H1 (cell line): ENCODE data around the gene USP9Y. TPM values are rescaled to one million over a fixed set of nuclear protein-coding genes. Genes with fewer than 3 reads are reported as not detected.

Experiments used
- CTCF ChIA-PET: fragments of 300-600 bp; sonication (Branson Sonifier 250); formaldehyde crosslinking; loops from one replicate; lab custom pipeline; 2021; ENCODE audit not compliant: partially characterized antibody; lab: Charles Lee
- POLR2A ChIA-PET: fragments of 300-600 bp; sonication (Branson Sonifier 250); formaldehyde crosslinking; loops from one replicate; lab custom pipeline; 2021; ENCODE audit warnings: inconsistent platforms; ENCODE audit not compliant: partially characterized antibody; lab: Charles Lee
- DNase-seq, 2 experiments: peaks; one replicate each; pipeline versions ENCODE4 v3.0.0 to v3.0.0-alpha.2; 2010 to 2022; ENCODE audit warnings: low spot score in 2 of 2, low read depth in 1 of 2, mixed read lengths in 1 of 2
- FAIRE-seq: peaks from 2 replicates; lab custom pipeline; 2011; peaks lifted over from hg19 to GRCh38; lab: Jason Lieb, UNC
- H2AFZ ChIP-seq: 2 replicates; pipeline ENCODE4 v1.8.1; 2012; ENCODE audit warnings: low read length, inconsistent platforms
- H2AK5ac ChIP-seq: 2 replicates; pipeline ENCODE4 v1.6.1; 2013; ENCODE audit warnings: low read depth, low read length
- H2BK120ac ChIP-seq: replicated peaks from 2 replicates; pipeline ENCODE3; 2013; ENCODE audit warnings: low read depth, low read length, inconsistent platforms
- H2BK12ac ChIP-seq: 2 replicates; pipeline ENCODE4 v1.6.1; 2013; ENCODE audit warnings: low read depth, low read length
- H2BK15ac ChIP-seq: 2 replicates; pipeline ENCODE4 v1.6.1; 2013; ENCODE audit warnings: low read length
- H2BK20ac ChIP-seq: 2 replicates; pipeline ENCODE4 v1.6.1; 2013; ENCODE audit warnings: low read length
- H2BK5ac ChIP-seq: 2 replicates; pipeline ENCODE4 v1.6.1; 2013; ENCODE audit warnings: low read depth, low read length
- H3K14ac ChIP-seq: 2 replicates; pipeline ENCODE4 v1.6.1; 2013; ENCODE audit warnings: inconsistent platforms; ENCODE audit not compliant: insufficient read length
- H3K18ac ChIP-seq: 2 replicates; pipeline ENCODE4 v1.6.1; 2013; ENCODE audit warnings: low read length; ENCODE audit errors: extremely low read depth
- H3K23ac ChIP-seq: 2 replicates; pipeline ENCODE4 v1.6.1; 2013; ENCODE audit warnings: inconsistent platforms; ENCODE audit not compliant: insufficient read length
- H3K23me2 ChIP-seq: 2 replicates; pipeline ENCODE4 v1.6.1; 2013; ENCODE audit warnings: low read depth, low read length
- H3K27ac ChIP-seq: 2 replicates; pipeline ENCODE4 v1.6.1; 2011; ENCODE audit warnings: low read depth, low read length, inconsistent platforms
- H3K27me3 ChIP-seq, 4 experiments: replicated peaks in 1 of 4; 1 replicate in 1 of 4; 2 replicates in 3 of 4; pipeline versions ENCODE4 v1.6.1 to v1.8.1; 2011 to 2013; ENCODE audit warnings: low read length in 3 of 4, mild to moderate bottlenecking in 3 of 4, inconsistent platforms in 2 of 4, mixed read lengths in 2 of 4, moderate library complexity in 1 of 4; ENCODE audit not compliant: control insufficient read depth in 3 of 4, insufficient read depth in 3 of 4; ENCODE audit errors: extremely low read depth in 1 of 4
- H3K36me3 ChIP-seq, 4 experiments: 2 replicates each; pipeline versions ENCODE4 v1.6.1 to v1.8.1; 2011 to 2013; ENCODE audit warnings: mild to moderate bottlenecking in 4 of 4, low read length in 3 of 4, moderate library complexity in 2 of 4, control low read depth in 1 of 4, inconsistent platforms in 1 of 4; ENCODE audit not compliant: insufficient read depth in 4 of 4, control insufficient read depth in 2 of 4
- H3K4ac ChIP-seq: replicated peaks from 2 replicates; pipeline ENCODE3; 2013; ENCODE audit warnings: low read length, low read depth, mixed read lengths, inconsistent platforms; ENCODE audit not compliant: insufficient read length
- H3K4me1 ChIP-seq, 4 experiments: replicated peaks in 1 of 4; 1 replicate in 1 of 4; 2 replicates in 3 of 4; pipeline versions ENCODE4 v1.6.1 to v1.8.1; 2011 to 2013; ENCODE audit warnings: low read length in 3 of 4, inconsistent platforms in 2 of 4, mixed read lengths in 1 of 4; ENCODE audit not compliant: insufficient read depth in 4 of 4, control insufficient read depth in 3 of 4
- H3K4me2 ChIP-seq, 2 experiments: 2 replicates each; pipeline versions ENCODE4 v1.6.1 to v1.8.1; 2011 to 2013; ENCODE audit warnings: low read depth in 2 of 2, low read length in 2 of 2, control low read depth in 1 of 2, inconsistent platforms in 1 of 2, mild to moderate bottlenecking in 1 of 2; ENCODE audit not compliant: insufficient read depth in 1 of 2
- H3K4me3 ChIP-seq, 4 experiments: fragments of 200-600, 300-600 bp in 1 of 4; sonication (generic), shearing (Covaris generic), sonication (Bioruptor Twin) in 1 of 4; 2 replicates each; pipeline versions ENCODE4 v1.5.1 to v1.8.1; 2011 to 2016; ENCODE audit warnings: low read length in 4 of 4, low read depth in 3 of 4, control low read depth in 2 of 4, inconsistent platforms in 2 of 4, mild to moderate bottlenecking in 2 of 4, mixed read lengths in 1 of 4, moderate library complexity in 1 of 4; ENCODE audit not compliant: insufficient read depth in 2 of 4; ENCODE audit errors: extremely low read depth in 1 of 4
- H3K56ac ChIP-seq: replicated peaks from 2 replicates; pipeline ENCODE3; 2013; ENCODE audit warnings: low read depth, mild to moderate bottlenecking, mixed read lengths, low read length, inconsistent platforms; ENCODE audit not compliant: insufficient read length
- H3K79me1 ChIP-seq: 2 replicates; pipeline ENCODE4 v1.6.1; 2013; ENCODE audit warnings: low read depth, low read length, control low read depth
- H3K79me2 ChIP-seq, 2 experiments: 2 replicates each; pipeline versions ENCODE4 v1.6.1 to v1.8.1; 2012 to 2013; ENCODE audit warnings: low read length in 2 of 2, mild to moderate bottlenecking in 2 of 2, inconsistent platforms in 1 of 2; ENCODE audit not compliant: insufficient read depth in 2 of 2, control insufficient read depth in 1 of 2
- H3K9ac ChIP-seq, 4 experiments: replicated peaks in 1 of 4; 1 replicate in 1 of 4; 2 replicates in 3 of 4; pipeline versions ENCODE4 v1.6.1 to v1.8.1; 2011 to 2013; ENCODE audit warnings: low read depth in 3 of 4, low read length in 3 of 4, control low read depth in 2 of 4, mild to moderate bottlenecking in 2 of 4, moderate library complexity in 2 of 4, inconsistent platforms in 1 of 4; ENCODE audit errors: extremely low read depth in 1 of 4
- H3K9me3 ChIP-seq, 2 experiments: 2 replicates each; pipeline versions ENCODE4 v1.6.1 to v1.8.1; 2012 to 2013; ENCODE audit warnings: mild to moderate bottlenecking in 2 of 2, moderate library complexity in 2 of 2, control low read depth in 1 of 2, inconsistent platforms in 1 of 2, low read depth in 1 of 2, low read length in 1 of 2, mixed read lengths in 1 of 2; ENCODE audit not compliant: insufficient read depth in 2 of 2
- H4K20me1 ChIP-seq, 2 experiments: replicated peaks in 1 of 2; 2 replicates each; pipeline versions ENCODE3 to v1.8.1; 2011 to 2013; ENCODE audit warnings: inconsistent platforms in 2 of 2, low read length in 2 of 2, mild to moderate bottlenecking in 1 of 2; ENCODE audit not compliant: insufficient read depth in 2 of 2, control insufficient read depth in 1 of 2
- H4K5ac ChIP-seq: 2 replicates; pipeline ENCODE4 v1.6.1; 2013; ENCODE audit warnings: low read length, low read depth, mixed read lengths, inconsistent platforms; ENCODE audit not compliant: insufficient read length
- H4K8ac ChIP-seq: 2 replicates; pipeline ENCODE4 v1.8.0; 2013; ENCODE audit warnings: mild to moderate bottlenecking, moderate library complexity, low read length, inconsistent platforms; ENCODE audit not compliant: insufficient read depth; ENCODE audit errors: extremely low read depth
- H4K91ac ChIP-seq: replicated peaks from 2 replicates; pipeline ENCODE3; 2013; ENCODE audit warnings: low read length, mixed read lengths, inconsistent platforms; ENCODE audit not compliant: insufficient read length
- EGR1 ChIP-seq: IDR thresholded peaks from 2 replicates; pipeline ENCODE4 v1.6.1; 2011; ENCODE audit warnings: low read depth, low read length, borderline replicate concordance
- PHF8 ChIP-seq: fragments of 200-600 bp; sonication (generic); conservative IDR thresholded peaks from 2 replicates; pipeline ENCODE4 v1.7.1; 2012; ENCODE audit warnings: low read depth, mild to moderate bottlenecking, inconsistent platforms, low read length, moderate library complexity
- POLR2A ChIP-seq, 2 experiments: IDR thresholded peaks; 1 replicate in 1 of 2; 2 replicates in 1 of 2; pipeline ENCODE4 v1.6.1; 2011; ENCODE audit warnings: low read depth in 2 of 2, low read length in 2 of 2, mild to moderate bottlenecking in 2 of 2; ENCODE audit errors: control extremely low read depth in 1 of 2
- SIX5 ChIP-seq: IDR thresholded peaks from 2 replicates; pipeline ENCODE4 v1.6.1; 2011; ENCODE audit warnings: mild to moderate bottlenecking, low read depth, low read length
- SUZ12 ChIP-seq: fragments of 200-600 bp; sonication (generic); IDR thresholded peaks from 2 replicates; pipeline ENCODE4 v1.6.1; 2012; ENCODE audit warnings: mild to moderate bottlenecking, inconsistent platforms, low read length, moderate library complexity, mixed read lengths
- TEAD4 ChIP-seq: IDR thresholded peaks from 2 replicates; pipeline ENCODE4 v1.6.1; 2012; ENCODE audit warnings: low read depth, low read length, inconsistent platforms, mixed read lengths
- YY1 ChIP-seq: IDR thresholded peaks from 2 replicates; pipeline ENCODE4 v1.6.1; 2011; ENCODE audit warnings: low read depth, mild to moderate bottlenecking, low read length
- WGBS, 2 experiments: shearing (Covaris generic) in 1 of 2; methylation state at CpG; one replicate each; pipeline versions ENCODE4 v1.1.6 to v1.1.7; 2013 to 2015; ENCODE audit warnings: low lambda C conversion rate in 2 of 2, mixed read lengths in 2 of 2, inconsistent platforms in 1 of 2, low coverage in 1 of 2, missing lambda C conversion rate in 1 of 2; ENCODE audit not compliant: insufficient replicate concordance in 2 of 2, insufficient coverage in 1 of 2, insufficient read length in 1 of 2; ENCODE audit errors: extremely low coverage in 1 of 2, missing lambda C conversion rate in 1 of 2; 5-methylcytosine and 5-hydroxymethylcytosine counted together
- polyA plus RNA-seq, 7 experiments: library from polyadenylated mRNA; depleted of rRNA in 3 of 7; stranded (reverse) in 5 of 7; unstranded in 2 of 7; fragments of >200 nt in 5 of 7; fragments of 200-250 nt in 2 of 7; gene quantifications; 1 replicate in 5 of 7; 2 replicates in 1 of 7; 4 replicates in 1 of 7; pipeline versions ENCODE4 v1.2.1 to v1.2.3, GENCODE V29; 2011 to 2013; ENCODE audit warnings: missing spikeins in 2 of 7, mixed read lengths in 2 of 7
- total RNA-seq: library from RNA; stranded (reverse); fragmentation: NEBNext Ultra II Directional; extraction: Animal tissue kit (Norgen Biotek cat#: 25700); gene quantifications from 2 replicates; pipeline ENCODE4 v1.2.1, GENCODE V29; 2021

Gene USP9Y
- total and polyA plus RNA-seq, 2 of the 8 experiments (the other 6 are each of a cell fraction or from before 2014, with no cell fraction given), result 28.3 to 34.1 TPM

DNA sequence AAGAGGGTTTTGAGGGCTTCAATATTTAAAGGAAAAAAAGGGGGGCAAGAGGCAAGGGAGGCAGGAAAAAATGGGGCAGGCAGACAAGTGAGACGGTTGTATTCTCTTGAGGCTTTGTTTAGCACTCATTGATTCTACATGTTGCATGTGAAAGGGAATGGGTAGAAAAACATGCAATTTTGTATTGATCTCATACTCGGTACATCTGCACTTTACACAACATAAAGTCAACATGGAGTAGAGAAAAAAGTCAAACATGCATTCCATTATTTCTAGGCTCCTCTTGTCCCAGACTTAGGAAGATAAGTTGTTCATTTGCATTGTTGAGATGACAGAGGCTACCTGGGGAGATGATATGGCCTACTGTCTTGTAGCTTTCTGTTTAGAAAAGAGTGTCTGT, 166.9 kb downstream of the USP9Y start:
- Histone ChIP-seq H3K23me2 (no peaks in the 10 kb centered on the region), H2BK15ac (no peak overlapping the region), H3K4me3 (no peak overlapping the region), H3K4me2 (no peak overlapping the region), H3K36me3 (no peaks in the 10 kb centered on the region), H4K5ac (no peak overlapping the region), H3K14ac (no peak overlapping the region), H2BK12ac (no peak overlapping the region), H4K8ac (no peak overlapping the region), H3K56ac (no peak overlapping the region), H2BK120ac (no peak overlapping the region), H3K9ac (no peak overlapping the region), H3K23ac (no peak overlapping the region), H2BK20ac (no peak overlapping the region), H3K27me3 (no peaks in the 10 kb centered on the region), H3K18ac (no peak overlapping the region), H3K9me3 (no peaks in the 10 kb centered on the region), H3K4ac (no peak overlapping the region), H2AK5ac (no peak overlapping the region), H3K4me1 (no peaks in the 10 kb centered on the region), H2AFZ (no peak overlapping the region), H4K91ac (no peak overlapping the region), H2BK5ac (no peak overlapping the region), H4K20me1 (no peaks in the 10 kb centered on the region), H3K27ac (no peak overlapping the region), H3K79me2 (no peaks in the 10 kb centered on the region), H3K79me1 (no peaks in the 10 kb centered on the region)
- POLR2A ChIA-PET, result no interaction called here
- FAIRE-seq (no peak), DNase-seq (no peak)
- TF ChIP-seq POLR2A (IDR thresholded peaks at IDR 0.05; ENCODE audit: control extremely low read depth in 1 of 2, low read depth in 2 of 2, low read length in 2 of 2) (no peak), TEAD4 (no peak), YY1 (no peak), EGR1 (no peak), PHF8 (no peak), SIX5 (no peak), SUZ12 (no peak)
- CTCF ChIA-PET, result no interaction called here
- WGBS, 2 experiments, result 95% methylated on average over 2 of the region's 2 CpGs; no CpG with 5 or more reads in 1 of the 2 experiments
